ENCODE data around the gene LIPA.

GRCh38 chr10:89207801-89208551 lies 43.6 kb downstream of the LIPA start:
- TF ChIP-seq CTCF (IDR thresholded peaks at IDR 0.05), result no peak
- no peak for TF ChIP-seq POLR2A (IDR thresholded peaks at IDR 0.05)
